Ishikawa (cell line): ENCODE results near the gene A1BG.
A peak's percentile ranks its signal among the peaks of the same experiment; 100 is the strongest.

Source experiments
- CEBPB ChIP-seq: IDR thresholded peaks from 2 replicates; pipeline ENCODE4 v1.6.1; 2012
- CREB1 ChIP-seq: IDR thresholded peaks from 2 replicates; pipeline ENCODE4 v1.6.1; 2012; ENCODE audit warnings: low read depth
- EGR1 ChIP-seq: IDR thresholded peaks from 2 replicates; pipeline ENCODE4 v1.6.1; 2012
- EP300 ChIP-seq: IDR thresholded peaks from 2 replicates; pipeline ENCODE4 v1.6.1; 2012; ENCODE audit warnings: borderline replicate concordance
- FOXM1 ChIP-seq: IDR thresholded peaks from 2 replicates; pipeline ENCODE4 v1.6.1; 2012; ENCODE audit warnings: low read depth, borderline replicate concordance
- MAX ChIP-seq: IDR thresholded peaks from 2 replicates; pipeline ENCODE4 v1.6.1; 2012
- NFIC ChIP-seq: IDR thresholded peaks from 2 replicates; pipeline ENCODE4 v1.6.1; 2012
- RAD21 ChIP-seq: IDR thresholded peaks from 2 replicates; pipeline ENCODE4 v1.6.1; 2012; ENCODE audit warnings: low read depth
- REST ChIP-seq: IDR thresholded peaks from 2 replicates; pipeline ENCODE4 v1.6.1; 2012; ENCODE audit warnings: low read depth, mild to moderate bottlenecking
- TAF1 ChIP-seq: IDR thresholded peaks from 2 replicates; pipeline ENCODE4 v1.6.1; 2012; ENCODE audit warnings: low read depth, mild to moderate bottlenecking
- TCF12 ChIP-seq: IDR thresholded peaks from 2 replicates; pipeline ENCODE4 v1.6.1; 2012; ENCODE audit warnings: low read depth
- TEAD4 ChIP-seq: IDR thresholded peaks from 2 replicates; pipeline ENCODE4 v1.6.1; 2012
- USF1 ChIP-seq: IDR thresholded peaks from 2 replicates; pipeline ENCODE4 v1.6.1; 2012
- YY1 ChIP-seq: IDR thresholded peaks from 2 replicates; pipeline ENCODE4 v1.6.1; 2012; ENCODE audit warnings: low read depth
- ZBTB7A ChIP-seq: IDR thresholded peaks from 2 replicates; pipeline ENCODE4 v1.6.1; 2012; ENCODE audit warnings: low read depth

A1BG gene

GRCh38 chr19:58326914-58327726 lies 26.2 kb downstream of the A1BG start, which contains the start of gene ZSCAN22:
ZSCAN22 (plus strand) TSS chr19:58326994; CDS start chr19:58334803, 7,809 bp downstream.
- TF ChIP-seq TCF12 (peak; percentile 76; the same call in 1 of the 2 replicates), NFIC (peak; percentile 38; the same call in 1 of the 2 replicates), TEAD4 (peak; percentile 50), EGR1 (0 out of 2 replicates have a peak, but pooled peaks have one; percentile 11), ZBTB7A (0 out of 2 replicates have a peak, but pooled peaks have one; percentile 36), MAX (peak; percentile 91), YY1 (peak; percentile 80), CEBPB (no peak), REST (no peak), TAF1 (peak; percentile 79), EP300 (peak; percentile 38; the same call in 1 of the 2 replicates), RAD21 (no peak), CREB1 (peak; percentile 87), FOXM1 (no peak), USF1 (peak; percentile 73)

- TF ChIP-seq MAX (no peak), TAF1 (no peak), TEAD4 (no peak), NFIC (no peak), EP300 (no peak), USF1 (no peak), EGR1 (no peak)
Measured at GRCh38 chr19:58326501-58326913, 26.8 kb downstream of the A1BG start.

- TF ChIP-seq TCF12 (no peak), NFIC (no peak), EP300 (no peak), ZBTB7A (no peak), RAD21 (no peak), FOXM1 (no peak), EGR1 (no peak), TAF1 (no peak), USF1 (no peak), MAX (no peak)
Measured at GRCh38 chr19:58325311-58326022, 27.8 kb downstream of the A1BG start.

GRCh38 chr19:58319241-58319640 lies 34.1 kb downstream of the A1BG start:
- TF ChIP-seq NFIC (no peak), CEBPB (no peak), RAD21 (no peak), MAX (no peak), ZBTB7A (no peak), TAF1 (no peak), USF1 (no peak), FOXM1 (no peak), YY1 (no peak), TCF12 (no peak), EP300 (no peak), REST (no peak), CREB1 (no peak), TEAD4 (no peak), EGR1 (no peak)
